ENCODE results near the gene KLC1.

Gene KLC1

DNA sequence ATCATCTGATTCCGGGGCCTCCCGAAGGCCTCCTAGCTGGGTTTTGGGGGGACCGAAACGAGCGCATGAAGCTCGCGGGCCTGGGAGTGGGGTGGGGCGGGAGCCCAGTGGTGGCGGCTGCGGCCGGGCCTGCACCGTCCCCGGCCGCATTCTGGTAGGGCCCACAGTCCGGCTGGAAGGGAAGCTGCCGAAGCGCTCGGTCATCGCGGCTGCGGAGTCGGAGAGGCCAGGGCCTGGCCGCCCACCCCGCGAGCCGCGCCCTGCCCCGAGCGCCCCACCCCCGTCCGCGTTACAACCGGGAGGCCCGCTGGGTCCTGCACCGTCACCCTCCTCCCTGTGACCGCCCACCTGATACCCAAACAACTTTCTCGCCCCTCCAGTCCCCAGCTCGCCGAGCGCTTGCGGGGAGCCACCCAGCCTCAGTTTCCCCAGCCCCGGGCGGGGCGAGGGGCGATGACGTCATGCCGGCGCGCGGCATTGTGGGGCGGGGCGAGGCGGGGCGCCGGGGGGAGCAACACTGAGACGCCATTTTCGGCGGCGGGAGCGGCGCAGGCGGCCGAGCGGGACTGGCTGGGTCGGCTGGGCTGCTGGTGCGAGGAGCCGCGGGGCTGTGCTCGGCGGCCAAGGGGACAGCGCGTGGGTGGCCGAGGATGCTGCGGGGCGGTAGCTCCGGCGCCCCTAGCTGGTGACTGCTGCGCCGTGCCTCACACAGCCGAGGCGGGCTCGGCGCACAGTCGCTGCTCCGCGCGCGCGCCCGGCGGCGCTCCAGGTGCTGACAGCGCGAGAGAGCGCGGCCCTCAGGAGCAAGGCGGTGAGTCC lies at the start of gene KLC1:
KLC1 (plus strand) TSS at position 528 of the 819 bp plus-strand sequence. CDS start 25,354 bp downstream, outside the sequence.
- DNase-seq, result peak; percentile 37 to 71

DNA sequence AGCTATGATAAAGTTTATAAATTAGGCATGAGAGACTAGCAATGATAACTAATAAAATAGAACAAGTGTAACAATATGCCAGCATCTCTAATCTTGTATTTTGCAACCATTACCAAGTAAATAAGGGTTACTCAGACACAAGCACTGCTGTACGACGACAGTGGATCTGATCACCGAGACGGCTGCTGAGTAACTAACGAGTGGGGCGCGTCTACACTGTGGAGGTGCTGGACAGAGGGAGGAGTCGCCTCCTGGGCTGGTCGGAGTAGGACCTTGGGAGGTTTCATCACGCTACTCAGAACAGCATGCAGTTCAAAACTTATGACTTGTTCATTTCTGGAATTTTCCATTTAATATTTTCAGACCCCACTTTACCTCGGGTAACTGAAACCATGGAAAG lies 47.8 kb upstream of the KLC1 start:
- DNase-seq, result no peak

DNA sequence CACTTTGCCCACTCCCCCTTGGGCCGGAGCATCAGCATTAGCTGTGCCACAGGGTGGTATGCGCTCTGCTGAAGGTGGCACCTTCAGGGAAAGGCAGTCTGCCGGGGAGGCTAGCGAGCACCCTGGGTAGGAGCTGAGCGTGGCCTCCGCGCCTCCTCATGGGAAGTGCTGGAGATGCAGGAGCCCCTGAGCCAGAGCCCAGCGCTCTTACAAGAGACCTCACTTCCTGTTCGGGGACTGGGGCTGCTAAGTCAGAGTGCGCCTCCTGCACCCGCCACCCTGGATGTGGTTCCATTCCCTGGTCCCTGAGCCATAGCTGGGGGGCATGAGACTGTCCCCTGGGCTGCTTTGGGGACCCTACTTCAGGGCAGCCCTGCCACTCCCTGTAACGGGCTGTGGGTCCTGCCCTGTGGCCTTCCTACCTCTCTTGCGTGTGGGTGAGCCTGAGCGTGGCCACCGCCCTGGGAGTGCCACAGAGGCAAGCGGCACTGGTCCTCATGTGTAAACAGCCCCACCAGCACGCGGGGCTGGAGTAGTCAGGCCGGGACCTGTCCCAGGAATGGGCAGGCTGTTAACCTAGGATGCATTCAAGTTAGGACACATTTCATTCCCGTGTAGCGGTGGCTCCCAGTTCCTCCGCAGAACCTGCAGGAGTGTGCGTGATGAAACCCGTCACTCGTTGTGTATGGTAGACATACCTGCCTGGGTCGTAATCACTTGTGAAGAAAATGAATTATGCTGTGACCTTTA lies 46.9 kb upstream of the KLC1 start:
- no peak for DNase-seq

GRCh38 chr14:103584326-103584915 lies 44.6 kb upstream of the KLC1 start:
- DNase-seq, result no peak

GRCh38 chr14:103593577-103593976 lies 35.4 kb upstream of the KLC1 start:
- DNase-seq, result no peak

DNA sequence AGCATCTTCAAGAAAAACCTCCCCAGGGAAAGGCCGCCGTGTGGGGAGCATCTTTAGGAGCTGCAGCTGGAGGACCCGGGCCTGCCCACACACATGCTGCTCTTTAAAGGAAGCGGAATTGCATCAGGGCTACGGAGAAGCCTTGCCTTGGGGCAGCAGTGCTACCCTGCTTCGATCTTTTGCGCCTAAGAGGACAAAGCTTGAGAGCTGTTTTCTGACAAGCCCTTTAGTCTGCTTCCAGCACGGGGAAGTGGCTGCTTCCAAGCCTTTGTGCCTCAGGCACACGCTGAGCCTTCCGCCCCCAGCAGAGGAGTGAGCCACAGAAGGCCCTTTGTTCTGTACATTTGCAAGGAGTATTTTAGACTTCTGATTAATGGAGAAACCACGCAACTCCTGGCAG lies 34.7 kb upstream of the KLC1 start:
- peak; percentile 70 to 86 for DNase-seq

- peak in 1 of 2 experiments; percentile 38 for DNase-seq
Measured at GRCh38 chr14:103597623-103598377, 31.2 kb upstream of the KLC1 start.

DNA sequence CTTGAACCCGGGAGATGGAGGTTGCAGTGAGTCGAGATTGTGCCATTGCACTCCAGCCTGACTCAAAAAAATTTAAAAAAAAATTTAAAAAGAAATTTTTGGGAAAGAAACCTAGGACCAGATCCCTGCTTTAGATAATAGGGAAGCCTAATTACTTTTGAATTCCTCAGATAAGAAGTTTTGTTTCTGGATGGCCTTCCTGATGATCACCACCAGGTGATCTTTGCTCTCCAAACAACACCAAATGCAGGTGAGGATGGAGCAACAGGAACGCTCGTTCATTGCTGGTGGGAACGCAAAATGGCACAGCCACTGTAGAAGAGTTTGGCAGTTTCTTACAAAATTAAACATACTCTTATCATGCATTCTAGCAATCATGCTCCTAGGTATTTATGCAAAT lies 28.5 kb upstream of the KLC1 start:
- no peak for DNase-seq

DNA sequence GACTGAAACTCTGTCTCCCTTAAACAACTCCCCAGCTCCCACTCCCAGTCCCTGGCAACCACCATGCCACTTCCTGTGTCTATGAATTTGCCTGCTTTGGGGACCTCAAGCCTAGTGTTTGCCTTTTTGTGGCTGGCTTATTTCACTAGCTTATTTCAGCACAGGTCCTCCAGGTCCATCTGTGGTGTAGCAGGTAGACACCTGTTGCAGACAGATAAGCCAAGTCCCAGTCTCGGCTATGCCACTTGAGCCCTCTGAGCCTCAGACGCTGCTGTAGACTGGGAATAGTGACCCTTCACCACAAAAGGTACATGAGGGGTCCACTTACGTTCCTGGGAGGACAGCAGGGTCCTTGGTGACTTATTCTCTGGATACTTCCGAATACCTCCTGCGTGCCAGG lies 24.4 kb upstream of the KLC1 start:
- DNase-seq, result no peak

- peak; percentile 95 to 98 for DNase-seq
Measured at GRCh38 chr14:103606963-103607668, 21.9 kb upstream of the KLC1 start.

DNA sequence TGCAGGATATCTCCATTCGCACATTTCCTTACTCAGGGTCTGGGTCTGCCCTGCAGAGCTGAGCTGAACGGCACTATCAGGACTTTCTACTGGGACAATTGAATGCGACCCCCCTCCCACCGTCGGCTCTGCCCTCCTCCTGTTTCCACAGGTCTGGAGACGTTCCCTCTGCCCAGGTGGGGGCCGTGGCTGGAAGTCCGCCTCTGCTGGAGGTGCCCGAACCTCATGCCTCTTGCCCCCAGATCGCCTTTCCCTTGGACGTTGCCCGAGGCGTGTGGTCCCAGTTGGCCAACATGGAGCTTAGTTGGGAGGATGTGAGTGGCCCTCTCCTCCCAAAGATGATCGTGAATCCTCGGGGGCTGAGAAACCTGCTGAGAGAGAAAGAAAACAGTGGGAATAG lies 21.2 kb upstream of the KLC1 start:
- no peak for DNase-seq

DNA sequence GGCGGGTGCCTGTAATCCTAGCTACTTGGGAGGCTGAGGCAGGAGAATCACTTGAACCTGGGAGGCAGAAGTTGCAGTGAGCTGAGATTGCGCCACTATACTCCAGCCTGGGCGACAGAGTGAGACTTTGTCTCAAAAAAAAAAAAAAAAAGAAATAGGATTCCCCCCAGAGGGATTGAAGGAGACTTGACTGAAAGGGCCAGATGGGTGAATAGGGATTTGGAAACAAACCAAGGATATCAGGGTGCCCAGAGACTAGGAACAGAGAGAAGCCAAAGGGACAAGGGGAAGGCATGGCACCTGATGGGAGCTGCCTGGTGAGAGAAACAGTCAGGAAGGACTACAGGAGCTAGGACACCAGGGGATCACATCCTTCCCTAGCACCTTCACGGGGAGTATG lies 19.9 kb upstream of the KLC1 start:
- peak; percentile 97 to 98 for DNase-seq

DNA sequence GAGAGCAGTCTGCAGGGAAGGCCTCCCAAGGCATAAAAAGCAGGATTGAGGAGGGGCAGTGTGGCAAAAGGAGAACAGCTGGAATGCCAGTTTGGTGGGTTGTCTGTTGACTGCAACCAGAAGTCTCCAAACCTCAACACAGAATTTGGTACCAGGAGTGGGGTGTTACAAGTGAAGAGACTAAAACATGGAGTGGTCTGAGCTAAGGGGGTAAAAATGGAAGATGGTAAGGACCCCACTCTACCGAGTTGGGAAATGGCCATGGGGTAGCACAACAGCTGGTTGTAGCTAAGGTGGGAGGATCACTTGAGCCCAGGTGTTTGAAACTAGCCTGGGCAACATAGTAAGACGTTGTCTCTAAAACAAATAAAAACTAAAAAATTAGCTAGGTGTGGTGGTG lies 17.8 kb upstream of the KLC1 start:
- no peak for DNase-seq

DNA sequence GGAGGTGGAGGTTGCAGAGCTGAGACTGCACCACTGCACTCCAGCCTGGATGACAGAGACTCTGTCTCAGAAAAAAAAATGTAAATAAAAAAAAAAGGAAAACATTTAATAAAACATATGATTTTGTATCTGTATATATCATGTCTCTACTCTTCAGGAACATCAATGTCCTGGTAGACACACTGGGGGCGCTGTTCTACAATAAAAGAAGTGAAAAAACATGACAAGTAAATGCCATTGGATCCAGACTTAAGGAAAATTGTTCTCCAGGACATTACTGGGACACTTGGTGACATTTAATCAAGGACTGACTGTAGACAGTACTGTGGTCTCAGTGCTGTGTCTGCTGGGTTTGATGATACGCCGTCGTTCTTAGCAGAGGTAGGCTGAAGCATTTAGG lies 15.5 kb upstream of the KLC1 start:
- DNase-seq, result peak; percentile 12 to 54

DNA sequence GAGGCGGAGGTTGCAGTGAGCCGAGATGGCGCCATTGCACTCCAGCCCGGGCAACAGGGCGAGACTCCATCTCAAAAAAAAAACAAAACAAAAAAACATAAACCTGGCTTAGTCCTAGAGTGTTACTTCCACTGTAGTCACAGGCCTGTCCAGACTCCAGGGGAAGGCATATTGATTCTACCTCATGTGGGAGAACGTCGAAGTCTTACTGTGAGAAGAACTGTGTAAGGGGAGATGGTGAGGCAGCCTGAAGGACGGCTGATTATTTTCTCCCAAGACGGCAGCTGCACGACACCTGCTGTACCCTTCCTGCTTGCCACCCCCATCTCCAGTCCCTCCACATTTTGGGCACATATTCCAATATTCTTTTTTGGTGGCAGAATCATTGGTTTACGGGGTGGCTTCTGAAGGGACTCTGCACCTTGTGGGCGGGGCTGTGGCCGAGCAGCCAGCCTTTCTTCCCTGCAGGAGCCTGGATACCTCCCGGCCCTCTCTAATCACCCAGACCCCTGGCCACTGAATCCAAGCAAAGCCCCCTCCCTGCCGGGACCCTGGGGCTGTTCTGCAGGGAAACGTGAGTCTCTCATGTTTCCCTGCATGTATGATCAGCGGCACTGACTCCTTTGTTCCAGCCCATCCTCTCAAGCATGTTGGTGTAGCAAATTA lies 12.2 kb upstream of the KLC1 start:
- no peak for DNase-seq

DNA sequence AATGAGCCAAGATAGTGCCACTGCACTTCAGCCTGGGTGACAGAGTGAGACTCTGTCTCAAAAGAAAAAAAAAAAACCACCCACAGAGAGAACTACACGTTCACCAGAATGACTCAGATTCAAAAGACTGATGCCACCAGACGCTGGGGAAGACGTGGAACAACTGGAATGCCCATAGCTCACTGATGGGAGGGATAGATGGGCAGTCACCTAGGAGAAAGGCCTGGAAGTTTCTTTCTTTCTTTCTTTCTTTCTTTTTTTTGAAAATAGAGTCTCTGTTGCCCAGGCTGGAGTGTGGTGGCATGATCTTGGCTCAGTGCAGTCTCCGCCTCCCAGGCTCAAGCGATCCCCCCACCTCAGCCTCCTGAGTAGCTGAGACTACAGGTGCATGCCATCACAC lies 10.0 kb upstream of the KLC1 start:
- no peak for DNase-seq

- no peak for DNase-seq
Measured at GRCh38 chr14:103621860-103622259, 7.2 kb upstream of the KLC1 start.

- no peak for DNase-seq
Measured at GRCh38 chr14:103623308-103623707, 5.7 kb upstream of the KLC1 start.

- peak; percentile 94 for DNase-seq
Measured at GRCh38 chr14:103623883-103624482, 5.0 kb upstream of the KLC1 start.

- peak in 1 of 2 experiments; percentile 24 for DNase-seq
Measured at GRCh38 chr14:103624860-103625259, 4.2 kb upstream of the KLC1 start.

- DNase-seq, result no peak
Measured at GRCh38 chr14:103625356-103626095, 3.5 kb upstream of the KLC1 start.
